22Rv1 (cell line): ENCODE data around the gene TESK2.

ENCODE experiments used
- CTCF ChIP-seq: fragments of 450-650 bp; IDR thresholded peaks from 2 replicates; pipeline ENCODE4 v1.5.1; 2017; ENCODE audit warnings: mild to moderate bottlenecking
- ZFX ChIP-seq: fragments of 450-650 bp; IDR thresholded peaks from 2 replicates; pipeline ENCODE4 v1.6.1; 2017; ENCODE audit warnings: antibody characterized with exemption, borderline replicate concordance

GRCh38 chr1:45299981-45300668, 190.8 kb downstream of the TESK2 start:
- TF ChIP-seq CTCF, result peak; percentile 85
- TF ChIP-seq ZFX, result no peak
